Mononuclear cell (primary cell): Measurements from ENCODE around the gene KLKB1. TPM values are rescaled to one million over a fixed set of nuclear protein-coding genes. Genes with fewer than 3 reads are reported as not detected.
"Not testable (repeated sequence)": the region's sequence is repeated elsewhere in the genome, so short reads cannot be mapped to it uniquely, and the experiment has no call there.

Source experiments
- H3K27me3 ChIP-seq: 2 replicates; pipeline ENCODE4 v1.6.0; 2011; ENCODE audit warnings: low read length, control low read depth; ENCODE audit not compliant: insufficient read depth
- H3K4me1 ChIP-seq: 2 replicates; pipeline ENCODE4 v1.5.1; 2011; ENCODE audit warnings: mild to moderate bottlenecking, low read length, control low read depth; ENCODE audit not compliant: insufficient read depth
- H3K4me3 ChIP-seq: 2 replicates; pipeline ENCODE4 v1.5.1; 2011; ENCODE audit warnings: mild to moderate bottlenecking, low read length, moderate library complexity
- H3K9me3 ChIP-seq: 2 replicates; pipeline ENCODE4 v1.5.1; 2011; ENCODE audit warnings: low read depth, mild to moderate bottlenecking, control low read depth, low read length
- total RNA-seq: library from RNA; depleted of rRNA; stranded (reverse); fragments of >200 nt; gene quantifications from one replicate; pipeline ENCODE4 v1.2.3, GENCODE V29; 2012

KLKB1 gene
- total RNA-seq, 1 donor, result 0.63 TPM

GRCh38 chr4:186266729-186267456 lies 39.6 kb downstream of the KLKB1 start:
- Histone ChIP-seq H3K9me3 (no peaks in the 10 kb centered on the region), H3K27me3 (no peaks in the 10 kb centered on the region), H3K4me3 (no peak overlapping the region), H3K4me1 (no peaks in the 10 kb centered on the region)

- Histone ChIP-seq H3K4me3 (no peak overlapping the region), H3K4me1 (no peaks in the 10 kb centered on the region), H3K27me3 (no peaks in the 10 kb centered on the region), H3K9me3 (no peaks in the 10 kb centered on the region)
Observed at GRCh38 chr4:186271081-186271678, 43.9 kb downstream of the KLKB1 start.

GRCh38 chr4:186272699-186273391 lies 45.5 kb downstream of the KLKB1 start:
- H3K4me1 ChIP-seq, result no peaks in the 10 kb centered on the region
- no peak overlapping the region for H3K4me3 ChIP-seq
- H3K27me3 ChIP-seq, result no peaks in the 10 kb centered on the region
- H3K9me3 ChIP-seq, result no peaks in the 10 kb centered on the region

GRCh38 chr4:186273392-186273789 lies 46.1 kb downstream of the KLKB1 start:
- not testable (repeated sequence) for H3K9me3 ChIP-seq, H3K27me3 ChIP-seq, H3K4me3 ChIP-seq, H3K4me1 ChIP-seq

GRCh38 chr4:186283311-186283710 lies 56.0 kb downstream of the KLKB1 start:
- no peak overlapping the region for H3K4me3 ChIP-seq
- no peaks in the 10 kb centered on the region for H3K27me3 ChIP-seq
- H3K4me1 ChIP-seq, result no peaks in the 10 kb centered on the region
- H3K9me3 ChIP-seq, result no peaks in the 10 kb centered on the region

GRCh38 chr4:186285147-186285546 lies 57.8 kb downstream of the KLKB1 start:
- no peaks in the 10 kb centered on the region for H3K9me3 ChIP-seq
- H3K4me3 ChIP-seq, result no peak overlapping the region
- no peaks in the 10 kb centered on the region for H3K27me3 ChIP-seq
- no peaks in the 10 kb centered on the region for H3K4me1 ChIP-seq

- Histone ChIP-seq H3K4me3 (no peak overlapping the region), H3K4me1 (no peaks in the 10 kb centered on the region), H3K27me3 (no peaks in the 10 kb centered on the region), H3K9me3 (no peaks in the 10 kb centered on the region)
Observed at GRCh38 chr4:186286581-186286980, 59.3 kb downstream of the KLKB1 start.

- no peak overlapping the region for H3K4me3 ChIP-seq
- no peaks in the 10 kb centered on the region for H3K4me1 ChIP-seq
Observed at GRCh38 chr4:186291256-186291890, 64.1 kb downstream of the KLKB1 start.

GRCh38 chr4:186294160-186294559 lies 66.9 kb downstream of the KLKB1 start:
- H3K27me3 ChIP-seq, result peaks cover 12% of the 10 kb centered on the region
- no peaks in the 10 kb centered on the region for H3K4me1 ChIP-seq
- H3K9me3 ChIP-seq, result no peaks in the 10 kb centered on the region
- H3K4me3 ChIP-seq, result no peak overlapping the region

More at GRCh38 chr4:186291256-186291890, 64.1 kb downstream of the KLKB1 start:
- Histone ChIP-seq H3K27me3 (no peaks in the 10 kb centered on the region), H3K9me3 (no peaks in the 10 kb centered on the region)

- Histone ChIP-seq H3K27me3 (peaks cover 15% of the 10 kb centered on the region), H3K4me3 (no peak overlapping the region), H3K4me1 (no peaks in the 10 kb centered on the region), H3K9me3 (no peaks in the 10 kb centered on the region)
Observed at GRCh38 chr4:186296481-186296880, 69.2 kb downstream of the KLKB1 start.

- Histone ChIP-seq H3K9me3 (no peaks in the 10 kb centered on the region), H3K4me3 (no peak overlapping the region), H3K4me1 (no peaks in the 10 kb centered on the region), H3K27me3 (peaks cover 15% of the 10 kb centered on the region)
Observed at GRCh38 chr4:186297013-186297645, 69.8 kb downstream of the KLKB1 start.

- no peaks in the 10 kb centered on the region for H3K9me3 ChIP-seq
- H3K4me3 ChIP-seq, result no peak overlapping the region
- H3K4me1 ChIP-seq, result no peaks in the 10 kb centered on the region
- peaks cover 15% of the 10 kb centered on the region for H3K27me3 ChIP-seq
Observed at GRCh38 chr4:186298031-186298647, 70.8 kb downstream of the KLKB1 start.

- no peaks in the 10 kb centered on the region for H3K4me1 ChIP-seq
- no peak overlapping the region for H3K4me3 ChIP-seq
- no peaks in the 10 kb centered on the region for H3K9me3 ChIP-seq
- peaks cover 15% of the 10 kb centered on the region for H3K27me3 ChIP-seq
Observed at GRCh38 chr4:186299291-186299690, 72.0 kb downstream of the KLKB1 start.

- H3K9me3 ChIP-seq, result no peaks in the 10 kb centered on the region
- H3K4me3 ChIP-seq, result no peak overlapping the region
- H3K4me1 ChIP-seq, result no peaks in the 10 kb centered on the region
- peaks cover 15% of the 10 kb centered on the region for H3K27me3 ChIP-seq
Observed at GRCh38 chr4:186300659-186301390, 73.5 kb downstream of the KLKB1 start.
